Activated CD4-positive, alpha-beta memory T cell treated with anti-CD3 and anti-CD28 coated beads, Interleukin-2, amount 10 ng/mL, durations not matched to agents 7 days and 5 days (primary cell): ENCODE measurements around the gene PDCD11. TPM values are rescaled to one million over a fixed set of nuclear protein-coding genes. Genes with fewer than 3 reads are reported as not detected.

ENCODE experiments used
- CTCF ChIA-PET: fragments of 350-600 bp; sonication (Branson Sonifier 250); formaldehyde crosslinking; loops from one replicate; lab custom pipeline; 2021; ENCODE audit warnings: antibody characterized with exemption, inconsistent platforms; lab: Charles Lee
- POLR2A ChIA-PET: fragments of 350-600 bp; sonication (Branson Sonifier 250); formaldehyde crosslinking; loops from one replicate; lab custom pipeline; 2021; ENCODE audit warnings: antibody characterized with exemption; lab: Charles Lee
- DNase-seq: peaks from one replicate; pipeline ENCODE4 v3.0.0-alpha.2; 2020
- H3K27ac Mint-ChIP-seq: one replicate; pipeline ENCODE4 v1.8.0; 2021; ENCODE audit warnings: mild to moderate bottlenecking, mixed read lengths
- H3K27me3 Mint-ChIP-seq: one replicate; pipeline ENCODE4 v1.8.0; 2021; ENCODE audit warnings: mixed read lengths
- H3K36me3 Mint-ChIP-seq: one replicate; pipeline ENCODE4 v1.8.0; 2021; ENCODE audit warnings: low read depth, mixed read lengths
- H3K4me1 Mint-ChIP-seq: one replicate; pipeline ENCODE4 v1.8.0; 2021; ENCODE audit warnings: mixed read lengths
- H3K4me3 Mint-ChIP-seq: one replicate; pipeline ENCODE4 v1.8.0; 2021; ENCODE audit warnings: mild to moderate bottlenecking, mixed read lengths
- H3K9me3 Mint-ChIP-seq: one replicate; pipeline ENCODE4 v1.8.0; 2021; ENCODE audit warnings: mixed read lengths
- total RNA-seq, 2 experiments: library from RNA; stranded (reverse); gene quantifications; one replicate each; pipeline ENCODE4 v1.2.3, GENCODE V29; 2021

Gene PDCD11
- total RNA-seq, 2 experiments from 2014 or later, result 38.9 to 39.6 TPM

DNA sequence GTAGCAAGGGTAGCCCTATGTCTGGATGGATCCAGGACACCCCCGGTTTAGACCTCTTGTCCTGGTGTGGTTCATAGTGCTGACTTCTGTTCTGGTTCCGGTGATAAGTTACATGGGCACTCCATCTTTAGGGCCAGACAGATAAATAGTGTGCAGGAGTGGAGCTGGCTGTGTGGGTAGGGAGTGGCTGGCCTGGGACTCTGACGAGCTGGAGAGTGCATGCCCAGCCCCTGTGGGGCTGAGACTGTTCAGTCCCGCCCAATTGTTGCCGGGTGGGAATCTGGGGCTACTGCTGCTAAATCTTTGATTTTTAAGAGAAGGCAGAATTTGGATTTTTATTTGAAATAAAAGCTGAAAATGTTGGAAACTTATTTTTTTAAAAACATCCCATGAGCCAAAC lies 27.3 kb downstream of the PDCD11 start:
- no peaks in the 10 kb centered on the region for H3K9me3 Mint-ChIP-seq
- POLR2A ChIA-PET, result interaction anchor here (1.1 to 3.0 kb wide), 3 partner anchors 10 to 28 kb away, joined by 5 to 10 read pairs (median 7); partner anchors contain the start of genes ATP5MK and PDCD11
- H3K27me3 Mint-ChIP-seq, result no peaks in the 10 kb centered on the region
- peaks cover 69% of the 10 kb centered on the region for H3K36me3 Mint-ChIP-seq
- CTCF ChIA-PET, result interaction anchor here (1.5 to 2.3 kb wide), 2 partner anchors 59 to 62 kb away, joined by 5 to 8 read pairs; no protein-coding TSS in a partner anchor
- no peak for DNase-seq
- H3K4me3 Mint-ChIP-seq, result no peak overlapping the region
- peak overlapping the region; percentile 11 for H3K27ac Mint-ChIP-seq
- peaks cover 22% of the 10 kb centered on the region for H3K4me1 Mint-ChIP-seq

DNA sequence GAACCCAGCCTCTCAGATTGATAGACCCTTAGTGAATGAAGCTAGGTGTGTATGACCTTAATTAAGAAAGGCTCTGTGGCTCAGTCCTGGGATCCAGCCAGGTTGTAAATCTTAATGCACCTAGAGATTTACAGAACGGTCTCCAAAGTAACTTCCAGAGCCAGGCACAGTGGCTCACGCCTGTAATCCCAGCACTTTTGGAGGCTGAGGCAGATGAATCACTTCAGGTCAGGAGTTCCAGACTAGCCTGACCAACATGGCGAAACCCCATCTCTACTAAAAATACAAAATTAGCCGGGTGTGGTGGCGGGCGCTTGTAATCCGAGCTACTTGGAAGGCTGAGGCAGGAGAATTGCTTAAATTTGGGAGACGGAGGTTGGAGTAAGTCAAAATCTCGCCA lies 31.4 kb downstream of the PDCD11 start:
- Mint-ChIP-seq H3K36me3 (peaks cover 73% of the 10 kb centered on the region), H3K27ac (peak overlapping the region; percentile 45), H3K27me3 (no peaks in the 10 kb centered on the region), H3K4me3 (no peak overlapping the region), H3K4me1 (peaks cover 60% of the 10 kb centered on the region), H3K9me3 (no peaks in the 10 kb centered on the region)
- CTCF ChIA-PET, result interaction anchor here (0.8 to 1.8 kb wide), 3 partner anchors 11 to 58 kb away, joined by 3 to 6 read pairs (median 6); no protein-coding TSS in a partner anchor
- POLR2A ChIA-PET, result interaction anchor here (1.1 to 1.2 kb wide), 2 partner anchors 23 kb away, joined by 3 read pairs; no protein-coding TSS in a partner anchor
- no peak for DNase-seq

DNA sequence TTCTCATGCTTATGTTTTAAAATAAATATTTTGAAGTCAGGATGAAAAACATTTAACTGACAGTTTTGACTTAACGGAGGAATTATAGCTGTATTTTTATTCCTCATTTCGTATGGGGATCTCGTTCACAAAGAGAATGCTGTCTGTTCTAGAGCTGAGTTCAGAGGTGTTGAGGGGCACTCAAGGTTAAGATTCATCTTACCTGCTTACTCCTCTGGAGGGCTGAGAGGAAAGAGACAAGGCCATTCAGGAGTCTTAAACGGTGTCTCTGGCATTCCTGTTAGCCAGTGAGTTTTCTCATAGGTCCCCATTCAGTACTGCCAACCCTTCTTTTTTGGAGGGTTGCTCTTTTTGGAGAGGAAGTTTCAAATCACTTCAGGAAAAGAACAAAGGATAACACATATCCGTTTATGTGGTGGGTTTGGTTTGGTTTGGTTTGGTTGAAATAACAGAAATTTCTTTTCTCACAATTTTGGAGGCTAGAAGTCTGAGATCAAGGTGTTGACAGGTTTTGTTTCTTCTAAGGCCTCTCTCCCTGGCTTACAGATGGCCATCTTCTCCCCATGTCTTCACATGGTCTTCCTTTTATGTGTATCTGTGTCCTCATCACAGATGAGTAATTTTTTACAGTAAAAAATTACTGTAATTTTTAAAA lies 32.7 kb downstream of the PDCD11 start:
- peak overlapping the region; percentile 89 for H3K27ac Mint-ChIP-seq
- ChIA-PET CTCF (interaction anchor here (0.9 to 1.8 kb wide), 2 partner anchors 12 to 22 kb away, joined by 3 to 6 read pairs; no protein-coding TSS in a partner anchor), POLR2A (interaction anchor here (1.1 kb wide), 1 partner anchor 22 kb away, joined by 3 read pairs; no protein-coding TSS in a partner anchor)
- H3K4me1 Mint-ChIP-seq, result peaks cover 64% of the 10 kb centered on the region
- no peak for DNase-seq
- no peaks in the 10 kb centered on the region for H3K9me3 Mint-ChIP-seq
- H3K4me3 Mint-ChIP-seq, result no peak overlapping the region
- H3K36me3 Mint-ChIP-seq, result peaks cover 70% of the 10 kb centered on the region
- H3K27me3 Mint-ChIP-seq, result no peaks in the 10 kb centered on the region

DNA sequence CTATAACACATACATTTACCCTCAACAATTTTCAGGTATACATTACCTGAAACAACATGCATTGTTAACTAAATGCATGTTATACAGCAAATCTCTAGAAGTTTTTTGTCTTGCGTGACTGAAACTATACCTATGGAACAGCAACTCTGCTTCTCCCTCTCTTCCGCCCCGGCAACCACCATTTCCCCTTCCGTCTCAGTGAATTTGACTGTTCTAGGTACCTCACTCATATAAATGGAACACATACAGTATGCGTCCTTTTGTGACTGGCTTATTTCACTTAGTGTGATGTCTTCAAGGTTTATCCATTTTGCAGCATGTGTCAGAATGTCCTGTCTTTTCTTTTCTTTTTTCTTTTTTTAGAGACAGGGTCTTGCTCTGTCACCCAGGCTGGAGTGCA lies 33.2 kb downstream of the PDCD11 start:
- Mint-ChIP-seq H3K36me3 (peaks cover 65% of the 10 kb centered on the region), H3K4me3 (peak overlapping the region; percentile 31), H3K4me1 (peaks cover 64% of the 10 kb centered on the region), H3K9me3 (no peaks in the 10 kb centered on the region), H3K27ac (peak overlapping the region; percentile 89), H3K27me3 (no peaks in the 10 kb centered on the region)
- POLR2A ChIA-PET, result interaction anchor here (1.1 kb wide), 1 partner anchor 23 kb away, joined by 5 read pairs; no protein-coding TSS in a partner anchor
- CTCF ChIA-PET, result no interaction called here
- DNase-seq, result peak; percentile 61

DNA sequence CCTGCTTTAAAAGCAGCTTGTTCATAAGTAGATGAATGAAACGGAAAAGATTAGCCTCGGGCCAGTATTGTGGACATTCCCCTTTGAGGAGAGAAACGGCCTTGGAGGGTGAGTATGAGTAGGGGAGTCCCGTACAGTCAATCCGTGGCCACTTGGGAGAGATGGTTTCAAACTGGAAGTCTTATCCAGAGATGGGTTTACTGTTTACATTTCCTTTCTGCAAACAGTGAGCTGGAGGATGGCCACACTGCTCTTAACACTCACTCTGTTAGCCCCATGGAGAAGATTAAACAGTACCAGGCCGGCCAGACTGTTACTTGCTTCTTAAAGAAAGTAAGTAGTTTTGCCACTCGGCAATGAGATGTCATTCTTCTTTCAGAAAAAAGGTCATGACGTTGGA lies 35.5 kb downstream of the PDCD11 start:
- CTCF ChIA-PET, result interaction anchor here (1.4 to 1.6 kb wide), 2 partner anchors 15 to 43 kb away, joined by 3 to 5 read pairs; no protein-coding TSS in a partner anchor

DNA sequence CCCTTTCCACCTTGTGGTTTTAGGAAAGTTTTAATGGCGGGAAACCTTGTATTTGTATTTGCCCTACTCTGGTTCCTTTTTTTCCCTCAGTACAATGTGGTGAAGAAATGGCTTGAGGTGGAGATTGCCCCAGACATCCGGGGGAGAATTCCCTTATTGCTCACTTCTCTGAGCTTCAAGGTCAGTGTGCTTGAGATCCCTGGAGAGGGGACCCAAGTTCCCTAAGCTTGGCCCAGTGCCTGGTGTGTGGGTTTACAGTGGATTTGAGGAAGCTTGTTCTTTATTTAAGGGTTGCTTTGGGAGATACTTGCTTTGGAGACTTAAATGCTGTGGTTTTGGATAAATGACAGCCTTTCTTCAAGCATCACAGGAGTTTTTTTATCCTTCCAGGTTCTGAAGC lies 37.4 kb downstream of the PDCD11 start:
- peaks cover 69% of the 10 kb centered on the region for H3K36me3 Mint-ChIP-seq
- no peak overlapping the region for H3K4me3 Mint-ChIP-seq
- no peak overlapping the region for H3K27ac Mint-ChIP-seq
- no peaks in the 10 kb centered on the region for H3K9me3 Mint-ChIP-seq
- no peaks in the 10 kb centered on the region for H3K27me3 Mint-ChIP-seq
- DNase-seq, result no peak
- CTCF ChIA-PET, result interaction anchor here (0.9 to 1.1 kb wide), 2 partner anchors 9 to 52 kb away, joined by 3 read pairs; no protein-coding TSS in a partner anchor
- POLR2A ChIA-PET, result interaction anchor here (0.7 to 2.7 kb wide), 6 partner anchors 9 to 59 kb away, joined by 3 to 9 read pairs (median 4); partner anchors contain the start of gene CALHM2
- H3K4me1 Mint-ChIP-seq, result peaks cover 50% of the 10 kb centered on the region

More for the DNA sequence above, 35.5 kb downstream of the PDCD11 start:
- H3K27ac Mint-ChIP-seq, result peak overlapping the region; percentile 48
- peaks cover 72% of the 10 kb centered on the region for H3K36me3 Mint-ChIP-seq
- peaks cover 66% of the 10 kb centered on the region for H3K4me1 Mint-ChIP-seq
- no peaks in the 10 kb centered on the region for H3K9me3 Mint-ChIP-seq
- POLR2A ChIA-PET, result interaction anchor here (1.1 to 2.7 kb wide), 3 partner anchors 11 to 51 kb away, joined by 3 to 9 read pairs (median 5); partner anchors contain the start of genes ATP5MK and PDCD11
- H3K4me3 Mint-ChIP-seq, result no peak overlapping the region
- no peak for DNase-seq
- H3K27me3 Mint-ChIP-seq, result no peaks in the 10 kb centered on the region

DNA sequence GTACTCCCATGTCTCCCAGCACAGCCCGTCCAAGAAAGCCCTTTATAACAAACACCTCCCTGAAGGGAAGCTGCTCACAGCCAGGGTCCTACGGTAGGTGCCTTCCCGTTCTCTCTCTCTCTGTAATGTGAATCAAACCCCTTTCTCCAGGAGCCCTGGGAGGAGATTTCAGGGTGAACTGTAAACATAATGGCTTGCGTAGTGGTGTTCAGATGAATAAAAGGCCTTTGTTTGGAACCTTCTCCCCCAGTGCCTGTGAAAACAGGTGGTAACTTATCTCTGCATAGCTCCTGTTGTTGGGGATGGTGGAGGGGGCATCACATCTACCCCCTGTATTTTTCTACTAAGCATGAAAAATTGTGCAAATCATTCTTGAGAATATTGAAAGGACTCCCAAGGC lies 43.4 kb downstream of the PDCD11 start:
- no peak for DNase-seq
- Mint-ChIP-seq H3K4me3 (no peak overlapping the region), H3K27me3 (no peaks in the 10 kb centered on the region), H3K27ac (no peak overlapping the region), H3K36me3 (peaks cover 75% of the 10 kb centered on the region), H3K4me1 (peaks cover 9% of the 10 kb centered on the region), H3K9me3 (no peaks in the 10 kb centered on the region)
- ChIA-PET POLR2A (no interaction called here), CTCF (no interaction called here)

DNA sequence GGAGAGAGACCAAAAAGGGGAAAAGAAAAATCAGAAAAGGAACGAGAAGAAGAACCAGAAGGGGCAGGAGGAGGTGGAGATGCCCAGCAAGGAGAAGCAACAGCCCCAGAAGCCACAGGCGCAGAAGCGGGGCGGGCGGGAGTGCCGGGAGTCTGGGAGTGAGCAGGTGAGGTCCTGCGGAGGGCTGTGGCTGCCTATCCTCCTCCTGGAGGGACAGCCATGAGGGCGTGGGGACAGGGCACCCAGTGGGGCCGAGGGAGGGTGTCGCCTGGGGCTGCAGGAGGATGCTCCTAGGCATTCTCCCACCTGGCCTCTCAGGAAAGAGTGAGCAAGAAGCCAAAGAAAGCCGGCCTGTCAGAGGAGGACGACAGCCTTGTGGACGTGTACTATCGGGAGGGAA lies 44.0 kb downstream of the PDCD11 start:
- DNase-seq, result no peak
- ChIA-PET CTCF (no interaction called here), POLR2A (interaction anchor here (4.8 kb wide), 1 partner anchor 12 kb away, joined by 22 read pairs; the partner anchor contains the start of gene CALHM2)
- Mint-ChIP-seq H3K27me3 (no peaks in the 10 kb centered on the region), H3K27ac (peak overlapping the region; percentile 23), H3K4me3 (no peak overlapping the region), H3K36me3 (peaks cover 78% of the 10 kb centered on the region), H3K9me3 (no peaks in the 10 kb centered on the region), H3K4me1 (peaks cover 15% of the 10 kb centered on the region)

- no peak overlapping the region for H3K27ac Mint-ChIP-seq
- peaks cover 21% of the 10 kb centered on the region for H3K4me1 Mint-ChIP-seq
- H3K36me3 Mint-ChIP-seq, result peaks cover 81% of the 10 kb centered on the region
- ChIA-PET POLR2A (interaction anchor here (2.4 to 4.8 kb wide), 2 partner anchors 9 to 11 kb away, joined by 9 to 22 read pairs; partner anchors contain the start of gene CALHM2), CTCF (no interaction called here)
- H3K9me3 Mint-ChIP-seq, result no peaks in the 10 kb centered on the region
- no peak for DNase-seq
- H3K27me3 Mint-ChIP-seq, result no peaks in the 10 kb centered on the region
- no peak overlapping the region for H3K4me3 Mint-ChIP-seq
These were observed 44.8 kb downstream of the PDCD11 start for GRCh38 chr10:103441206-103441605.

- no peaks in the 10 kb centered on the region for H3K27me3 Mint-ChIP-seq
- no peaks in the 10 kb centered on the region for H3K9me3 Mint-ChIP-seq
- DNase-seq, result no peak
- no peak overlapping the region for H3K27ac Mint-ChIP-seq
- POLR2A ChIA-PET, result interaction anchor here (2.4 to 4.8 kb wide), 2 partner anchors 9 to 11 kb away, joined by 9 to 22 read pairs; partner anchors contain the start of gene CALHM2
- peaks cover 80% of the 10 kb centered on the region for H3K36me3 Mint-ChIP-seq
- no peak overlapping the region for H3K4me3 Mint-ChIP-seq
- peaks cover 21% of the 10 kb centered on the region for H3K4me1 Mint-ChIP-seq
- CTCF ChIA-PET, result no interaction called here
These were observed 45.2 kb downstream of the PDCD11 start for GRCh38 chr10:103441611-103442010.

GRCh38 chr10:103442031-103442461 lies 45.6 kb downstream of the PDCD11 start:
- Mint-ChIP-seq H3K9me3 (no peaks in the 10 kb centered on the region), H3K36me3 (peaks cover 80% of the 10 kb centered on the region), H3K27ac (no peak overlapping the region), H3K27me3 (no peaks in the 10 kb centered on the region), H3K4me1 (peaks cover 20% of the 10 kb centered on the region), H3K4me3 (no peak overlapping the region)
- no peak for DNase-seq
- CTCF ChIA-PET, result interaction anchor here (0.7 to 1.2 kb wide), 4 partner anchors 9 to 44 kb away, joined by 3 to 10 read pairs (median 3); no protein-coding TSS in a partner anchor
- POLR2A ChIA-PET, result interaction anchor here (1.2 to 4.8 kb wide), 3 partner anchors 9 to 43 kb away, joined by 3 to 22 read pairs (median 9); partner anchors contain the start of gene CALHM2

GRCh38 chr10:103443475-103444185 lies 47.2 kb downstream of the PDCD11 start:
- ChIA-PET POLR2A (interaction anchor here (1.2 to 4.8 kb wide), 3 partner anchors 9 to 42 kb away, joined by 3 to 22 read pairs (median 9); partner anchors contain the start of gene CALHM2), CTCF (interaction anchor here (1.2 kb wide), 1 partner anchor 39 kb away, joined by 10 read pairs; no protein-coding TSS in a partner anchor)
- Mint-ChIP-seq H3K4me3 (no peak overlapping the region), H3K27me3 (no peaks in the 10 kb centered on the region), H3K36me3 (peaks cover 81% of the 10 kb centered on the region), H3K4me1 (peaks cover 30% of the 10 kb centered on the region), H3K27ac (no peak overlapping the region), H3K9me3 (no peaks in the 10 kb centered on the region)
- no peak for DNase-seq
